H1 (cell line): Measurements from ENCODE around the gene SYP. TPM values are rescaled to one million over a fixed set of nuclear protein-coding genes. Genes with fewer than 3 reads are reported as not detected.

Experiments
- CTCF ChIA-PET: fragments of 300-600 bp; sonication (Branson Sonifier 250); formaldehyde crosslinking; loops from one replicate; lab custom pipeline; 2021; ENCODE audit not compliant: partially characterized antibody; lab: Charles Lee
- POLR2A ChIA-PET: fragments of 300-600 bp; sonication (Branson Sonifier 250); formaldehyde crosslinking; loops from one replicate; lab custom pipeline; 2021; ENCODE audit warnings: inconsistent platforms; ENCODE audit not compliant: partially characterized antibody; lab: Charles Lee
- DNase-seq, 2 experiments: peaks; one replicate each; pipeline versions ENCODE4 v3.0.0 to v3.0.0-alpha.2; 2010 to 2022; ENCODE audit warnings: low spot score in 2 of 2, low read depth in 1 of 2, mixed read lengths in 1 of 2
- FAIRE-seq: peaks from 2 replicates; lab custom pipeline; 2011; peaks lifted over from hg19 to GRCh38; lab: Jason Lieb, UNC
- H2AFZ ChIP-seq: 2 replicates; pipeline ENCODE4 v1.8.1; 2012; ENCODE audit warnings: low read length, inconsistent platforms
- H2AK5ac ChIP-seq: 2 replicates; pipeline ENCODE4 v1.6.1; 2013; ENCODE audit warnings: low read depth, low read length
- H2BK120ac ChIP-seq: replicated peaks from 2 replicates; pipeline ENCODE3; 2013; ENCODE audit warnings: low read depth, low read length, inconsistent platforms
- H2BK12ac ChIP-seq: 2 replicates; pipeline ENCODE4 v1.6.1; 2013; ENCODE audit warnings: low read depth, low read length
- H2BK15ac ChIP-seq: 2 replicates; pipeline ENCODE4 v1.6.1; 2013; ENCODE audit warnings: low read length
- H2BK20ac ChIP-seq: 2 replicates; pipeline ENCODE4 v1.6.1; 2013; ENCODE audit warnings: low read length
- H2BK5ac ChIP-seq: 2 replicates; pipeline ENCODE4 v1.6.1; 2013; ENCODE audit warnings: low read depth, low read length
- H3K14ac ChIP-seq: 2 replicates; pipeline ENCODE4 v1.6.1; 2013; ENCODE audit warnings: inconsistent platforms; ENCODE audit not compliant: insufficient read length
- H3K18ac ChIP-seq: 2 replicates; pipeline ENCODE4 v1.6.1; 2013; ENCODE audit warnings: low read length; ENCODE audit errors: extremely low read depth
- H3K23ac ChIP-seq: 2 replicates; pipeline ENCODE4 v1.6.1; 2013; ENCODE audit warnings: inconsistent platforms; ENCODE audit not compliant: insufficient read length
- H3K23me2 ChIP-seq: 2 replicates; pipeline ENCODE4 v1.6.1; 2013; ENCODE audit warnings: low read depth, low read length
- H3K27ac ChIP-seq: 2 replicates; pipeline ENCODE4 v1.6.1; 2011; ENCODE audit warnings: low read depth, low read length, inconsistent platforms
- H3K27me3 ChIP-seq, 4 experiments: replicated peaks in 1 of 4; 1 replicate in 1 of 4; 2 replicates in 3 of 4; pipeline versions ENCODE4 v1.6.1 to v1.8.1; 2011 to 2013; ENCODE audit warnings: low read length in 3 of 4, mild to moderate bottlenecking in 3 of 4, inconsistent platforms in 2 of 4, mixed read lengths in 2 of 4, moderate library complexity in 1 of 4; ENCODE audit not compliant: control insufficient read depth in 3 of 4, insufficient read depth in 3 of 4; ENCODE audit errors: extremely low read depth in 1 of 4
- H3K36me3 ChIP-seq, 4 experiments: 2 replicates each; pipeline versions ENCODE4 v1.6.1 to v1.8.1; 2011 to 2013; ENCODE audit warnings: mild to moderate bottlenecking in 4 of 4, low read length in 3 of 4, moderate library complexity in 2 of 4, control low read depth in 1 of 4, inconsistent platforms in 1 of 4; ENCODE audit not compliant: insufficient read depth in 4 of 4, control insufficient read depth in 2 of 4
- H3K4ac ChIP-seq: replicated peaks from 2 replicates; pipeline ENCODE3; 2013; ENCODE audit warnings: low read length, low read depth, mixed read lengths, inconsistent platforms; ENCODE audit not compliant: insufficient read length
- H3K4me1 ChIP-seq, 4 experiments: replicated peaks in 1 of 4; 1 replicate in 1 of 4; 2 replicates in 3 of 4; pipeline versions ENCODE4 v1.6.1 to v1.8.1; 2011 to 2013; ENCODE audit warnings: low read length in 3 of 4, inconsistent platforms in 2 of 4, mixed read lengths in 1 of 4; ENCODE audit not compliant: insufficient read depth in 4 of 4, control insufficient read depth in 3 of 4
- H3K4me2 ChIP-seq, 2 experiments: 2 replicates each; pipeline versions ENCODE4 v1.6.1 to v1.8.1; 2011 to 2013; ENCODE audit warnings: low read depth in 2 of 2, low read length in 2 of 2, control low read depth in 1 of 2, inconsistent platforms in 1 of 2, mild to moderate bottlenecking in 1 of 2; ENCODE audit not compliant: insufficient read depth in 1 of 2
- H3K4me3 ChIP-seq, 4 experiments: fragments of 200-600, 300-600 bp in 1 of 4; sonication (generic), shearing (Covaris generic), sonication (Bioruptor Twin) in 1 of 4; 2 replicates each; pipeline versions ENCODE4 v1.5.1 to v1.8.1; 2011 to 2016; ENCODE audit warnings: low read length in 4 of 4, low read depth in 3 of 4, control low read depth in 2 of 4, inconsistent platforms in 2 of 4, mild to moderate bottlenecking in 2 of 4, mixed read lengths in 1 of 4, moderate library complexity in 1 of 4; ENCODE audit not compliant: insufficient read depth in 2 of 4; ENCODE audit errors: extremely low read depth in 1 of 4
- H3K56ac ChIP-seq: replicated peaks from 2 replicates; pipeline ENCODE3; 2013; ENCODE audit warnings: low read depth, mild to moderate bottlenecking, mixed read lengths, low read length, inconsistent platforms; ENCODE audit not compliant: insufficient read length
- H3K79me1 ChIP-seq: 2 replicates; pipeline ENCODE4 v1.6.1; 2013; ENCODE audit warnings: low read depth, low read length, control low read depth
- H3K79me2 ChIP-seq, 2 experiments: 2 replicates each; pipeline versions ENCODE4 v1.6.1 to v1.8.1; 2012 to 2013; ENCODE audit warnings: low read length in 2 of 2, mild to moderate bottlenecking in 2 of 2, inconsistent platforms in 1 of 2; ENCODE audit not compliant: insufficient read depth in 2 of 2, control insufficient read depth in 1 of 2
- H3K9ac ChIP-seq, 4 experiments: replicated peaks in 1 of 4; 1 replicate in 1 of 4; 2 replicates in 3 of 4; pipeline versions ENCODE4 v1.6.1 to v1.8.1; 2011 to 2013; ENCODE audit warnings: low read depth in 3 of 4, low read length in 3 of 4, control low read depth in 2 of 4, mild to moderate bottlenecking in 2 of 4, moderate library complexity in 2 of 4, inconsistent platforms in 1 of 4; ENCODE audit errors: extremely low read depth in 1 of 4
- H3K9me3 ChIP-seq, 2 experiments: 2 replicates each; pipeline versions ENCODE4 v1.6.1 to v1.8.1; 2012 to 2013; ENCODE audit warnings: mild to moderate bottlenecking in 2 of 2, moderate library complexity in 2 of 2, control low read depth in 1 of 2, inconsistent platforms in 1 of 2, low read depth in 1 of 2, low read length in 1 of 2, mixed read lengths in 1 of 2; ENCODE audit not compliant: insufficient read depth in 2 of 2
- H4K20me1 ChIP-seq, 2 experiments: replicated peaks in 1 of 2; 2 replicates each; pipeline versions ENCODE3 to v1.8.1; 2011 to 2013; ENCODE audit warnings: inconsistent platforms in 2 of 2, low read length in 2 of 2, mild to moderate bottlenecking in 1 of 2; ENCODE audit not compliant: insufficient read depth in 2 of 2, control insufficient read depth in 1 of 2
- H4K5ac ChIP-seq: 2 replicates; pipeline ENCODE4 v1.6.1; 2013; ENCODE audit warnings: low read length, low read depth, mixed read lengths, inconsistent platforms; ENCODE audit not compliant: insufficient read length
- H4K8ac ChIP-seq: 2 replicates; pipeline ENCODE4 v1.8.0; 2013; ENCODE audit warnings: mild to moderate bottlenecking, moderate library complexity, low read length, inconsistent platforms; ENCODE audit not compliant: insufficient read depth; ENCODE audit errors: extremely low read depth
- H4K91ac ChIP-seq: replicated peaks from 2 replicates; pipeline ENCODE3; 2013; ENCODE audit warnings: low read length, mixed read lengths, inconsistent platforms; ENCODE audit not compliant: insufficient read length
- CBX8 ChIP-seq: fragments of 300-800, 300-1000 bp; sonication (generic); IDR thresholded peaks from 2 replicates; pipeline ENCODE4 v1.7.1; 2016; ENCODE audit warnings: low read depth, low read length, borderline replicate concordance
- EP300 ChIP-seq, 2 experiments: IDR thresholded peaks; 1 replicate in 1 of 2; 2 replicates in 1 of 2; pipeline ENCODE4 v1.6.1; 2011 to 2012; ENCODE audit warnings: low read depth in 2 of 2, low read length in 2 of 2, mild to moderate bottlenecking in 2 of 2, borderline replicate concordance in 1 of 2, inconsistent platforms in 1 of 2, moderate library complexity in 1 of 2
- FOSL1 ChIP-seq: IDR thresholded peaks from 2 replicates; pipeline ENCODE4 v1.6.1; 2011; ENCODE audit warnings: mild to moderate bottlenecking, low read depth, low read length, moderate library complexity; ENCODE audit not compliant: insufficient read depth
- GABPA ChIP-seq: IDR thresholded peaks from 2 replicates; pipeline ENCODE4 v1.6.1; 2011; ENCODE audit warnings: mild to moderate bottlenecking, low read length, moderate library complexity, borderline replicate concordance; ENCODE audit not compliant: insufficient read depth
- JUN ChIP-seq: IDR thresholded peaks from 2 replicates; pipeline ENCODE4 v1.6.1; 2011; ENCODE audit warnings: low read depth, mild to moderate bottlenecking, improper control_type of control experiment, low read length
- SIN3A ChIP-seq, 2 experiments: IDR thresholded peaks in 1 of 2; conservative IDR thresholded peaks in 1 of 2; 2 replicates each; pipeline ENCODE4 v1.6.1; 2011 to 2012; ENCODE audit warnings: low read length in 2 of 2, improper control_type of control experiment in 1 of 2, low read depth in 1 of 2, mild to moderate bottlenecking in 1 of 2
- TAF1 ChIP-seq: IDR thresholded peaks from 2 replicates; pipeline ENCODE4 v1.6.1; 2011; ENCODE audit warnings: mild to moderate bottlenecking, low read depth, low read length
- YY1 ChIP-seq: IDR thresholded peaks from 2 replicates; pipeline ENCODE4 v1.6.1; 2011; ENCODE audit warnings: low read depth, mild to moderate bottlenecking, low read length
- WGBS, 2 experiments: shearing (Covaris generic) in 1 of 2; methylation state at CpG; one replicate each; pipeline versions ENCODE4 v1.1.6 to v1.1.7; 2013 to 2015; ENCODE audit warnings: low lambda C conversion rate in 2 of 2, mixed read lengths in 2 of 2, inconsistent platforms in 1 of 2, low coverage in 1 of 2, missing lambda C conversion rate in 1 of 2; ENCODE audit not compliant: insufficient replicate concordance in 2 of 2, insufficient coverage in 1 of 2, insufficient read length in 1 of 2; ENCODE audit errors: extremely low coverage in 1 of 2, missing lambda C conversion rate in 1 of 2; 5-methylcytosine and 5-hydroxymethylcytosine counted together
- polyA plus RNA-seq, 7 experiments: library from polyadenylated mRNA; depleted of rRNA in 3 of 7; stranded (reverse) in 5 of 7; unstranded in 2 of 7; fragments of >200 nt in 5 of 7; fragments of 200-250 nt in 2 of 7; gene quantifications; 1 replicate in 5 of 7; 2 replicates in 1 of 7; 4 replicates in 1 of 7; pipeline versions ENCODE4 v1.2.1 to v1.2.3, GENCODE V29; 2011 to 2013; ENCODE audit warnings: missing spikeins in 2 of 7, mixed read lengths in 2 of 7
- total RNA-seq: library from RNA; stranded (reverse); fragmentation: NEBNext Ultra II Directional; extraction: Animal tissue kit (Norgen Biotek cat#: 25700); gene quantifications from 2 replicates; pipeline ENCODE4 v1.2.1, GENCODE V29; 2021
- TF ChIP-seq, protein P1 (sequence below), 3 experiments: IDR thresholded peaks; 1 replicate in 2 of 3; 2 replicates in 1 of 3; pipeline versions ENCODE4 v1.5.1 to v1.6.1; 2011; ENCODE audit warnings: low read length in 3 of 3, mild to moderate bottlenecking in 3 of 3, inconsistent platforms in 2 of 3, low read depth in 1 of 3, moderate library complexity in 1 of 3; ENCODE audit not compliant: insufficient read depth in 1 of 3; ENCODE audit errors: control extremely low read depth in 1 of 3

Gene SYP
- total and polyA plus RNA-seq, 2 of the 8 experiments (the other 6 are each of a cell fraction or from before 2014, with no cell fraction given): 4.3 to 10.8 TPM

- Histone ChIP-seq H4K91ac (no peak overlapping the region), H3K4me2 (peak overlapping the region; percentile 71 to 86), H3K27me3 (no peaks in the 10 kb centered on the region), H4K5ac (no peak overlapping the region), H2BK20ac (no peak overlapping the region), H4K8ac (no peak overlapping the region), H4K20me1 (no peaks in the 10 kb centered on the region), H3K4me3 (peak overlapping the region in 1 of 4 experiments; percentile 63; a peak in 1 of 8 replicates), H3K27ac (no peak overlapping the region), H3K4ac (peak overlapping the region; percentile 53), H3K18ac (no peak overlapping the region), H3K9me3 (no peaks in the 10 kb centered on the region), H3K14ac (no peak overlapping the region), H3K56ac (no peak overlapping the region), H3K79me2 (no peaks in the 10 kb centered on the region), H2BK5ac (no peak overlapping the region), H3K79me1 (no peaks in the 10 kb centered on the region), H3K36me3 (no peaks in the 10 kb centered on the region), H3K4me1 (peaks cover 0 to 7% (median 3%) of the 10 kb centered on the region in 4 experiments; a peak in 2 of 7 replicates), H2BK120ac (no peak overlapping the region), H3K23me2 (peaks cover 9% of the 10 kb centered on the region; the same call in 1 of the 2 replicates), H3K23ac (no peak overlapping the region), H3K9ac (no peak overlapping the region), H2BK15ac (no peak overlapping the region), H2AFZ (no peak overlapping the region), H2BK12ac (no peak overlapping the region), H2AK5ac (no peak overlapping the region)
- ChIA-PET CTCF (interaction anchor here (0.6 to 0.8 kb wide), 2 partner anchors 37 to 125 kb away, joined by 3 read pairs; no protein-coding TSS in a partner anchor), POLR2A (no interaction called here)
- no peak for FAIRE-seq
- 91% methylated on average over 8 of the region's 10 CpGs; no CpG with 5 or more reads in 1 of the 2 experiments for WGBS, 2 experiments
- no peak for DNase-seq
- no peak for TF ChIP-seq CBX8
- TF ChIP-seq TAF1: no peak
- no peak for TF ChIP-seq EP300 (IDR thresholded peaks at IDR 0.05; ENCODE audit: borderline replicate concordance in 1 of 2, low read depth in 2 of 2, low read length in 2 of 2)
- TF ChIP-seq JUN: no peak
- TF ChIP-seq SIN3A (conservative IDR thresholded peaks at IDR 0.05 in 1 of 2, IDR thresholded peaks at IDR 0.05 in 1 of 2; ENCODE audit: low read depth in 1 of 2, low read length in 2 of 2): no peak
- TF ChIP-seq FOSL1: no peak
- TF ChIP-seq GABPA: no peak
- TF ChIP-seq, protein P1, sequence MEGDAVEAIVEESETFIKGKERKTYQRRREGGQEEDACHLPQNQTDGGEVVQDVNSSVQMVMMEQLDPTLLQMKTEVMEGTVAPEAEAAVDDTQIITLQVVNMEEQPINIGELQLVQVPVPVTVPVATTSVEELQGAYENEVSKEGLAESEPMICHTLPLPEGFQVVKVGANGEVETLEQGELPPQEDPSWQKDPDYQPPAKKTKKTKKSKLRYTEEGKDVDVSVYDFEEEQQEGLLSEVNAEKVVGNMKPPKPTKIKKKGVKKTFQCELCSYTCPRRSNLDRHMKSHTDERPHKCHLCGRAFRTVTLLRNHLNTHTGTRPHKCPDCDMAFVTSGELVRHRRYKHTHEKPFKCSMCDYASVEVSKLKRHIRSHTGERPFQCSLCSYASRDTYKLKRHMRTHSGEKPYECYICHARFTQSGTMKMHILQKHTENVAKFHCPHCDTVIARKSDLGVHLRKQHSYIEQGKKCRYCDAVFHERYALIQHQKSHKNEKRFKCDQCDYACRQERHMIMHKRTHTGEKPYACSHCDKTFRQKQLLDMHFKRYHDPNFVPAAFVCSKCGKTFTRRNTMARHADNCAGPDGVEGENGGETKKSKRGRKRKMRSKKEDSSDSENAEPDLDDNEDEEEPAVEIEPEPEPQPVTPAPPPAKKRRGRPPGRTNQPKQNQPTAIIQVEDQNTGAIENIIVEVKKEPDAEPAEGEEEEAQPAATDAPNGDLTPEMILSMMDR (IDR thresholded peaks at IDR 0.05; ENCODE audit: control extremely low read depth in 1 of 3, insufficient read depth in 1 of 3, low read depth in 1 of 3, low read length in 3 of 3): no peak
- TF ChIP-seq YY1: no peak
Observed at GRCh38 chrX:49231333-49232000, 31.5 kb upstream of the SYP start.
